Spleen (tissue), 11 donors: ENCODE results near the gene YOD1. TPM values are rescaled to one million over a fixed set of nuclear protein-coding genes. Genes with fewer than 3 reads are reported as not detected.
"Not testable (repeated sequence)": the region's sequence is repeated elsewhere in the genome, so short reads cannot be mapped to it uniquely, and the experiment has no call there.

Experiments
- DNase-seq: peaks from one replicate; pipeline ENCODE4 v3.0.0-alpha.2; 2020
- H3K27ac ChIP-seq, 8 donors: fragments of 200-600 bp; sonication (generic) in 7 of 8; 1 replicate in 4 of 8; 2 replicates in 4 of 8; pipeline versions ENCODE4 v1.5.0 to v1.8.0; 2016 to 2021; ENCODE audit warnings: inconsistent platforms in 4 of 8, mild to moderate bottlenecking in 4 of 8, moderate library complexity in 1 of 8
- H3K27me3 ChIP-seq, 7 donors: fragments of 200-600 bp; sonication (generic) in 6 of 7; replicated peaks in 1 of 7; 1 replicate in 4 of 7; 2 replicates in 3 of 7; pipeline versions ENCODE4 v1.5.0 to v1.8.0; 2016 to 2021; ENCODE audit warnings: inconsistent platforms in 3 of 7, mild to moderate bottlenecking in 1 of 7
- H3K36me3 ChIP-seq, 6 donors: fragments of 200-600 bp; sonication (generic) in 5 of 6; 1 replicate in 4 of 6; 2 replicates in 2 of 6; pipeline versions ENCODE4 v1.5.0 to v1.8.0; 2016 to 2021; ENCODE audit warnings: inconsistent platforms in 2 of 6
- H3K4me1 ChIP-seq, 6 donors: fragments of 200-600 bp; sonication (generic) in 5 of 6; 1 replicate in 3 of 6; 2 replicates in 3 of 6; pipeline versions ENCODE4 v1.5.0 to v1.8.0; 2016 to 2021; ENCODE audit warnings: inconsistent platforms in 3 of 6
- H3K4me3 ChIP-seq, 8 donors: fragments of 200-600 bp; sonication (generic) in 7 of 8; 1 replicate in 4 of 8; 2 replicates in 4 of 8; pipeline versions ENCODE4 v1.5.0 to v1.8.0; 2016 to 2021; ENCODE audit warnings: inconsistent platforms in 4 of 8, mild to moderate bottlenecking in 4 of 8, moderate library complexity in 2 of 8
- H3K9me3 ChIP-seq, 8 donors: fragments of 200-600 bp; sonication (generic) in 7 of 8; 1 replicate in 4 of 8; 2 replicates in 4 of 8; pipeline versions ENCODE4 v1.5.0 to v1.8.0; 2016 to 2021; ENCODE audit warnings: inconsistent platforms in 4 of 8
- CTCF ChIP-seq, 11 experiments: fragments of 200-600 bp in 7 of 11; fragments of 450-650 bp in 4 of 11; sonication (generic) in 4 of 11; IDR thresholded peaks in 8 of 11; conservative IDR thresholded peaks in 3 of 11; 1 replicate in 7 of 11; 2 replicates in 4 of 11; pipeline versions ENCODE4 v1.4.0 to v1.8.0; 2016 to 2021; ENCODE audit warnings: antibody characterized with exemption in 11 of 11, inconsistent platforms in 4 of 11, mild to moderate bottlenecking in 1 of 11
- POLR2A ChIP-seq, 3 donors: fragments of 450-650 bp; IDR thresholded peaks; one replicate each; pipeline ENCODE4 v1.5.1; 2017; ENCODE audit warnings: antibody characterized with exemption in 3 of 3, mild to moderate bottlenecking in 1 of 3
- POLR2AphosphoS5 ChIP-seq, 3 donors: sonication (generic); formaldehyde crosslinking; IDR thresholded peaks; one replicate each; pipeline ENCODE4 v1.5.1; 2017; ENCODE audit warnings: antibody characterized with exemption in 3 of 3
- WGBS, 5 donors: extraction: QIAGEN DNeasy Blood & Tissue Kit in 3 of 5; methylation state at CpG; one replicate each; pipeline versions ENCODE4 v1.1.5 to v1.1.7; 2013 to 2018; 5-methylcytosine and 5-hydroxymethylcytosine counted together
- intact Hi-C: fragments of 100-400 bp; cut with DNase I; formaldehyde crosslinking; loops from one replicate; pipeline ENCODE4 v1.15.0; 2023; ENCODE audit warnings: low total_unique reads
- polyA plus RNA-seq, 3 donors: library from polyadenylated mRNA; stranded (reverse); fragments of 200-250 nt; gene quantifications; one replicate each; pipeline ENCODE4 v1.2.1, GENCODE V29; 2013
- total RNA-seq, 7 donors: library from RNA; depleted of rRNA in 3 of 7; stranded (reverse); fragments of >200 nt in 3 of 7; fragmentation: NEBNext Ultra II Directional in 4 of 7; extraction: Animal tissue kit (Norgen Biotek cat#: 25700) in 4 of 7; gene quantifications; one replicate each; pipeline versions ENCODE4 v1.1.0 to v1.2.1, GENCODE V29; 2016 to 2021
- donor health status: healthy with polysubstance abuse.
- donor health status: DM: no; HTN: no; CAD: no; lungs with moderate emphysema.
- donor health status: DM: no; HTN: no; CAD: no.
- donor health status: Bipolar disorder and iron deficiency.
- donor health status: healthy.
- donor health status: DM: no; HTN: no; CAD: no.
- donor health status: DM: yes; HTN: yes; CAD: no.

YOD1 gene
- total and polyA plus RNA-seq, 10 donors, result 2.8 to 23.2 (median 11.8) TPM

- Histone ChIP-seq H3K4me3 (no peak overlapping the region), H3K4me1 (peaks cover 17 to 68% (median 52%) of the 10 kb centered on the region in 6 donors), H3K36me3 (peaks cover 0 to 48% (median 23%) of the 10 kb centered on the region in 6 donors), H3K27ac (no peak overlapping the region), H3K9me3 (no peaks in the 10 kb centered on the region), H3K27me3 (no peaks in the 10 kb centered on the region)
- intact Hi-C loops, result no loop called here
- TF ChIP-seq CTCF (IDR thresholded peaks at IDR 0.05 in 8 of 11, conservative IDR thresholded peaks at IDR 0.05 in 3 of 11) (no peak), POLR2A (IDR thresholded peaks at IDR 0.05) (no peak), POLR2AphosphoS5 (IDR thresholded peaks at IDR 0.05) (no peak)
- DNase-seq, result no peak
- WGBS, 5 donors, result 72 to 87% (median 78%) methylated on average over 2 of the region's 2 CpGs
Observed at GRCh38 chr1:207045453-207045852, 5.6 kb downstream of the YOD1 start.

GRCh38 chr1:207041397-207041796, 9.6 kb downstream of the YOD1 start:
- H3K36me3 ChIP-seq, result peaks cover 0 to 15% (median 0%) of the 10 kb centered on the region in 6 donors
- intact Hi-C loops, H3K27ac ChIP-seq, DNase-seq, H3K27me3 ChIP-seq, H3K4me3 ChIP-seq, H3K9me3 ChIP-seq: not testable (repeated sequence)
- peaks cover 0 to 33% (median 19%) of the 10 kb centered on the region in 6 donors for H3K4me1 ChIP-seq
- WGBS, 5 donors, result 89 to 96% (median 92%) methylated on average over 2 of the region's 2 CpGs

- 76 to 88% (median 82%) methylated on average over 3 of the region's 3 CpGs for WGBS, 5 donors
- intact Hi-C loops, result no loop called here
- peak overlapping the region in 1 of 8 donors; percentile 8 for H3K27ac ChIP-seq
Observed at GRCh38 chr1:207040181-207040533, 10.9 kb downstream of the YOD1 start.

GRCh38 chr1:207039380-207040180, 11.4 kb downstream of the YOD1 start:
- H3K27me3 ChIP-seq, result no peaks in the 10 kb centered on the region
- H3K4me1 ChIP-seq, result peaks cover 0 to 14% (median 8%) of the 10 kb centered on the region in 6 donors
- intact Hi-C loops, result no loop called here
- peaks cover 0 to 12% (median 0%) of the 10 kb centered on the region in 6 donors for H3K36me3 ChIP-seq
- no peaks in the 10 kb centered on the region for H3K9me3 ChIP-seq
- H3K4me3 ChIP-seq, result no peak overlapping the region
- TF ChIP-seq POLR2A (IDR thresholded peaks at IDR 0.05) (no peak), POLR2AphosphoS5 (IDR thresholded peaks at IDR 0.05) (no peak), CTCF (IDR thresholded peaks at IDR 0.05 in 8 of 11, conservative IDR thresholded peaks at IDR 0.05 in 3 of 11) (no peak)
- WGBS, 5 donors, result 81 to 96% (median 91%) methylated on average over 4 of the region's 4 CpGs
- DNase-seq, result no peak
- H3K27ac ChIP-seq, result peak overlapping the region in 1 of 8 donors; percentile 8

More at GRCh38 chr1:207040181-207040533, 10.9 kb downstream of the YOD1 start:
- Histone ChIP-seq H3K27me3 (no peaks in the 10 kb centered on the region), H3K4me1 (peaks cover 0 to 20% (median 10%) of the 10 kb centered on the region in 6 donors), H3K36me3 (peaks cover 0 to 12% (median 0%) of the 10 kb centered on the region in 6 donors), H3K9me3 (no peaks in the 10 kb centered on the region), H3K4me3 (no peak overlapping the region)
- DNase-seq, result no peak
- no peak for TF ChIP-seq POLR2A (IDR thresholded peaks at IDR 0.05)
- no peak for TF ChIP-seq CTCF (IDR thresholded peaks at IDR 0.05 in 8 of 11, conservative IDR thresholded peaks at IDR 0.05 in 3 of 11)
- no peak for TF ChIP-seq POLR2AphosphoS5 (IDR thresholded peaks at IDR 0.05)
